GM18508 (cell line): ENCODE results near the gene SGTA.
"Not testable (repeated sequence)": the region's sequence is repeated elsewhere in the genome, so short reads cannot be mapped to it uniquely, and the experiment has no call there.

Experiments used
- ATAC-seq: cut with Tn5 transposase; IDR thresholded peaks from one replicate; pipeline ENCODE4 v1.9.1; 2021; ENCODE audit warnings: moderate number of reproducible peaks; ENCODE audit not compliant: insufficient read depth, unreplicated experiment

SGTA gene

DNA sequence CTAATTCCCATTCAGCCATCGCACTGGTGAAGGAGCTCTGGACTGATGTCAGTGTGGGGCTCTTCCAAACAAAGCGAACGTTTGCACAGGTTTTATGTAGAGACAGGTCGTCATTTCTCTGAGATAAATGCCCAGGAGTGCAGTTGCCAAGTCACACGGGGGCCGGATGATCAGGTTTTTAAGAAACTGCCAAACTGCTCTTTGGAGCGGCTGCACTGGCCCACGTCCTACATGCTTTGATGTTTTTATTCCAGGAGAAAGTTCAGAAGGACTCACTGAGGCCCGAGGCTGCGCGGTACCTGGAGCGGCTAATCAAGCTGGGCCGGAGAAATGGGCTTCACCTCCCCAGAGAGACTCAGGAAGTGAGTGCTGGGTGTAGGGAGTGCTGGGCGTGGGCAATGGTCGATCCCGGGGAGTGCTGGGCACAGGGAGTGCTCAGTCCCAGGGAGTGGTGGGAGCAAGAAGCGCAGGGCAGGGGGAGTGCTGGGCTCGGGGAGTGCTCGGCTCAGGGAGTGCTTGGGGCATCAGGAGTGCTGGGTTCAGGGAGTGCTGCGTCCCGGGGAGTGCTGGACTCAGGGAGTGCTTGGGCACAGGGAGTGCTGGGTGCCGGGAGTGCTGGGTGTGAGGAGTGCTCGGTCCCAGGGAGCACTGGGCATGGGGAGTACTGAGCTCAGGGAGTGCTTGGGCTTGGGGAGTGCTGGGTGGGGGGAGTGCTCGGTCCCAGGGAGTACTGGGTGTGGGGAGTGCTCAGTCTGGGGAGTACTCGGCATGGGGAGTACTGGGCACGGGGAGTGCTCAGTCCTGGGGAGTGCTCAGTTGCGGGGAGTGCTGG, 13.0 kb upstream of the SGTA start:
- no peak for ATAC-seq

GRCh38 chr19:2793577-2793976, 10.5 kb upstream of the SGTA start:
- no peak for ATAC-seq

GRCh38 chr19:2793126-2793525, 10.1 kb upstream of the SGTA start:
- ATAC-seq: no peak

DNA sequence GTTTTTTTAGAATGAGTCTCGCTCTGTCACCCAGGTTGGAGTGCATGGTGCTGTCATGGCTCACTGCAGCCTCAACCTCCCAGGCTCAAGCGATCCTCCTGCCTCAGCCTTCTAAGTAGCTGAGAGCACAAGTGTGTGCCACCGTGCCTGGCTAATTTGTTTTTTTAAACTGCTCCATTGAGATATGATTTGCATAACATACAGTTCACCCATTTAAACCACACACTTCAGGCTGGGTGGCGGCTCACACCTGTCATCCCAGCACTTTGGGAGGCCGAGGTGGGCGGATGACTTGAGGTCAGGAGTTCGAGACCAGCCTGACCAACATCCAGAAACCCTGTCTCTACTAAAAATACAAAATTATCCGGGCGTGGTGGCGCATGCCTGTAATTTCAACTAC, 9.6 kb upstream of the SGTA start:
- ATAC-seq: not testable (repeated sequence)

DNA sequence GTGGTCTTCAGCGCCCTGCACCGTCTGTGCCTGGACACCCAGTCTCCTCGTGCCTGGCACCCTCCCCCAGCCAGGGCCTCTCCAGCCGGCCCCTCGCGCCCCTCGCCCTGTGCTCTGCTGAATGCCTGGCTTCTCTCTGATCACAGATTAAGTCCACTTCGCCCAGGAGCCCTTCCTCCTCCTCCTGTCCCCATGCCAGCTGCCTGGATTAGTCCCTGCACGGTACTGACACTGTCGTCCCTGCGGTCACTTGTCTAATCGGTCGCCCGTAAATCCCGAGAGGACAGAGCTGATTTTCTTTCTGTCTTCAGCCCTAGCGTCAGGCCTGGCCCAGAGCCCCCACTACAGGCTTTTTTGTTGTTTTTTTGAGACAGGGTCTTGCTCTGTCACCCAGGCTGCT, 8.8 kb upstream of the SGTA start:
- no peak for ATAC-seq

DNA sequence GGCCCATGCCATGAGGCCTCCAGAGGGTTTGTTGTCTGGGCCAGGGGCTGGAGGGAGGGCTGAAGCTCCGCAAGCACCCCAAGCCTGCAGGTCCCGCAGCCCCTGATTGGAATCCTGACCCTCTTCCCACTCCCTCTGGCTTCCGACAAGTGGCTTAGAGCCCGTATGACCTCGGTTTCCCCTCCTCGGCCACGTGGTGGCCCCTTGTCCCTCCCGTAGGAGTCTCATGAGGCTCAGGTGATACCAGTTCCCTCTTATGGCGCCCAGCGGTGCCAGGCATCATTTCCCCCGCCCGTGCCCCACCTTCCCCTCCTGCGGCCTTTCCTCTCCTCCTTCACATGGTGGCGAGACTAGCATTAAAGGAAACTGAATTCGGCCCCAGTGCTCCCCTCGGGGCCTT, 8.4 kb upstream of the SGTA start:
- ATAC-seq: no peak

- no peak for ATAC-seq
Observed at GRCh38 chr19:2790557-2791271, 7.6 kb upstream of the SGTA start.

DNA sequence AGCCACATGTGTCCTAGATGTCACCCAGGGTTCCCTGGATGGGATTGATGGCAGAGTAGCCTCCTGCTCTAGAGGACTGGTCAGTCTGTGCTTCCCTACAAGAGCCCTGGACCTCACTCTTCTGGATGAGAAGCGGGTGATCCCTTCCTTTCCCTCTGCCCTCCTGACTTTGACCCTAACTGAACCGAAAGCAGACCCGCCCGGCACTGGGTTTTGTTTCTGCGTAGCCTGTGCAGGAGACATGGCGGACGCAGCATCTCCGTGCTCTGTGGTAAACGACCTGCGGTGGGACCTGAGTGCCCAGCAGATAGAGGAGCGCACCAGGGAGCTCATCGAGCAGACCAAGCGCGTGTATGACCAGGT, 7.1 kb upstream of the SGTA start:
- no peak for ATAC-seq

- no peak for ATAC-seq
Observed at GRCh38 chr19:2788237-2788636, 5.2 kb upstream of the SGTA start.

DNA sequence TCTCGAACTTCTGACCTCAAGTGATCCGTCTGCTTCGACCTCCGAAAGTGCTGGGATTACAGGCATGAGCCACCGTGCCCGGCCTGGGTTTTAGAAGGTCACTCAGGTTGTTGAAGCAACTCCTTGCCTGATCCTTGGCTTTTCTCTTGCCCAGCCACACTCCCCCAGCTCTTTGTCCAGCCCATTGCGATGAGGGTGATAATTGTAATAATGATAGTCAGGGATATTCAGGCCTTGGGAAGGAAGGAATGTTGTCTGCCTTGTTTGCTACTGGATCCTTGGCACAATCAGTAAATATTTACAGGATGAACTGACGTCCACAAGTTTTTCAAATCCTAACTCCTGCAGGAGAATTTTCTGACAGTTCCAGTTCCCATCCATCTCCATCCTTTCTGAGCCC, 4.0 kb upstream of the SGTA start:
- no peak for ATAC-seq

GRCh38 chr19:2785244-2785997, 2.3 kb upstream of the SGTA start, which contains the start of gene THOP1:
THOP1 (plus strand) TSS chr19:2785503; CDS start chr19:2785663, 160 bp downstream.
- ATAC-seq: no peak

DNA sequence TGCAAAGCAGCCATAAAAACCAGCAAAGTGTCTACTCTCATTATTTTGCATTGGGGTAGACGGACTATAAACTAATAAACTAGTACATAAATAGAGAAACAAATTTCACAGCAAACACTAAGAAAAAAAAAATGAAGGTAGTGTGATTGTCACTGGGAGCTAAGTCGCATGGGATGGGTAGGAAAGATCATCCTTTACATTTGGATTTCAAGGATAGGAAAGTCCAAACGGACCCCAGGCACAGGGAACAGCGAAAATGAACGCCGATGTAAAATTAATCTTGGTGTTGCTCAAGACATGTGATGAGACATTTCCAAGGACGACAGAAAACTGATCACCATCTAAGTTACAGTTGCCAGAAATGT, 690 bp upstream of the SGTA start:
- ATAC-seq: no peak

DNA sequence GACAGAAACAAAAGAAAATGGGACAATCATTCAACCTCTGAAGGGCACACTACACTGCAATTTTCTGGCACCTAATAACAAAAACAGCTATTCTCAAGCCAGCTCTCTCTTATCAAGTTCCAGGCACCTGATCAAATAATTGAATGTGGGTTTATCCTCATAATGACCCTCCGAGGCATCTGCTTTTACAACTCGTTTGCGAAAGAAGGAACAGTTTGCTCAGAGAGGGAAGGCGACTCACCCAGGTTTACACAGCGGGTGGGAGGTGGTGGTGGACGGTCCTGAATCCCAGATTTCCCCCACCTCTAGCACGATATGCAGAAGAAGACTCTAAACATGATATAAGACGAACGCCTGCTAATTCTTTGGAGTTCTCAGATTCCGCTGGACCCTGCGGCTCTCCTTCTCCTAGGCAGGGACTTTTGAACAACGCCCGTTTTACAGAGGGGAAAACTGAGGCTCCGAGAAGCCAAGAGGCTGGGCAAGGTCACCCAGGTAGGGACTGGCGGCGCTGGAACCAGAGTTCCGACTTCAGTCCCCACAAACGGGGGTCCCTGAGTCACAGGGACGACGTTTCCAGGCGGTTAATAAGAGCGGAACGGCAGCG, 641 bp downstream of the SGTA start:
- no peak for ATAC-seq

DNA sequence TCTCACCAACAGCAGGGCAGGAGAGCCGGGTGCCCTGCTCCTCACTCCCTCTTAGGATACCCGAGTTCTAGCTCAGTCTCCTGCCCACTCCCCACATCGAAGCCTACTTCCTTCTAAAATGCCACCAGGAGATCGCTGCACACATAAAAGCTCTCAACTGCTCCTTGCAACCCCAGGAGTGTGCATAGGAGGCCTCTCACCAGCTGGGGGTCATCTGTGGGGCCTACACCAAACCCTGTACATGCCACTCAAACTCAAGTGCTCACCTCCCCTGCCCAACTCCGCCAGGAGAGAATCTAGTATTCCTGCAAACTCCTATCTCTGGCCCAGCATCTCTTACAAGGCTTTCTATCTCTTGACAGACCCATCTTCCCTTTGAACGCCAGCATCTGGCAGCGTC, 2.8 kb downstream of the SGTA start:
- no peak for ATAC-seq

- ATAC-seq: no peak
Observed at GRCh38 chr19:2779121-2779740, 3.8 kb downstream of the SGTA start.

DNA sequence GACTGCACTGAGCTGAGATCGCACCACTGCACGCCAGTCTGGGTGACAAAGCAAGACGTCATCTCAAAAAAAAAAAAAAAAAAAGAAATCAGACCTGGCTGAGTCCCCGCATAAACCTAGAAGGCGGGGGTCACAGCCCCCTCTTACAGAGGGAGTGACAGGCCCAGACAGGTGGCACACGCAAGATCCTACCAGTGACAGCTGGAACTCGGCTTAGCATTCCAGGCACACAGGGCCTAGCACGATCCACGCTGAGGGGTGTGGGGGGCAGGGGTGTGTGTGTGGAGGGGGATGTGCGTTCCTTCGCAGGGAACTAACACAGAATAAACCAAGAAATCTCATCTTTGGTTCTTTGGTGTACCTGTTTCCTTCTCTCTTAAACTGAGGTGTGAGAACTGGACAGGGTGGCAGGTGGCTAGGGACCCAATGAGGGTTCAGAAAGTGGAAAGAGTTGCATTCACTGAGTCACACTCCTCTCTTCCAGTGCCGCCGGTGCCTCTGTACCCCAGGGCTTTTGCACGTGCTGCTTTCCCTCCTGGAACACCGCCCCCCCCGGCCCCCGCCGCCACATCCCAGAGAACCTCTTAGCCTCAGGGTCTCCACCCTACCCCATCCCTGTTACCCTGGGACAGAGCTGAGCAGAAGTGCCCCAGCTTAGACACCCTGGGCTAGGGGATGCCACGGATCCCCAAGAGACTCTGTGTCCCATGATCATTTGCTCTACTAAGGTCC, 5.0 kb downstream of the SGTA start:
- ATAC-seq: no peak

GRCh38 chr19:2775556-2776430, 7.3 kb downstream of the SGTA start:
- no peak for ATAC-seq

GRCh38 chr19:2774953-2775555, 8.0 kb downstream of the SGTA start:
- no peak for ATAC-seq
